GM12873 (cell line): Measurements from ENCODE around the gene RPP21.
A peak's percentile ranks its signal among the peaks of the same experiment; 100 is the strongest.

Experiments
- TF ChIP-seq, protein P1 (sequence below): IDR thresholded peaks from 2 replicates; pipeline ENCODE4 v1.5.1; 2012; ENCODE audit warnings: low read depth, mild to moderate bottlenecking, moderate library complexity, low read length, control low read depth; ENCODE audit not compliant: insufficient read depth; ENCODE audit errors: missing control alignments

RPP21 gene

DNA sequence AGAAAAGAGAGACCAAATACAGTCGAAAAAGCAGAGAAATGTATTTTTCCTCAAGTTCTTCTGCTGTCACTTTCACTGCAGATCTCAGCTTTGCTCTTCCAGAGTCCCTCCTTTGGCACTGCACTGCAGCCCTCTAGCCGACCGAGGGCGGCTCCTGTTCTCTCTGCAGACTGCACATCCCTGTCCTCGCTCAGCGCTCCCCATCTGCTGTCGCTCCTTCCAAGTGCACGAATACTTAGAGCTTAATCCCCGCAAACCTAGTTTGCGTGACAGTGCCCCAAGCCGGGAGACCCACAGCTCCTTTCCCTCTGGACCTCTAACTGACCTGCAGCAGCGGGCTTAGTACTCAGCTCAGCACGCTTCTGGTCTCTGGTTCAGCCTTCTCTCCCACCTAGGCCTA lies 15.2 kb downstream of the RPP21 start:
- TF ChIP-seq, protein P1, sequence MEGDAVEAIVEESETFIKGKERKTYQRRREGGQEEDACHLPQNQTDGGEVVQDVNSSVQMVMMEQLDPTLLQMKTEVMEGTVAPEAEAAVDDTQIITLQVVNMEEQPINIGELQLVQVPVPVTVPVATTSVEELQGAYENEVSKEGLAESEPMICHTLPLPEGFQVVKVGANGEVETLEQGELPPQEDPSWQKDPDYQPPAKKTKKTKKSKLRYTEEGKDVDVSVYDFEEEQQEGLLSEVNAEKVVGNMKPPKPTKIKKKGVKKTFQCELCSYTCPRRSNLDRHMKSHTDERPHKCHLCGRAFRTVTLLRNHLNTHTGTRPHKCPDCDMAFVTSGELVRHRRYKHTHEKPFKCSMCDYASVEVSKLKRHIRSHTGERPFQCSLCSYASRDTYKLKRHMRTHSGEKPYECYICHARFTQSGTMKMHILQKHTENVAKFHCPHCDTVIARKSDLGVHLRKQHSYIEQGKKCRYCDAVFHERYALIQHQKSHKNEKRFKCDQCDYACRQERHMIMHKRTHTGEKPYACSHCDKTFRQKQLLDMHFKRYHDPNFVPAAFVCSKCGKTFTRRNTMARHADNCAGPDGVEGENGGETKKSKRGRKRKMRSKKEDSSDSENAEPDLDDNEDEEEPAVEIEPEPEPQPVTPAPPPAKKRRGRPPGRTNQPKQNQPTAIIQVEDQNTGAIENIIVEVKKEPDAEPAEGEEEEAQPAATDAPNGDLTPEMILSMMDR: no peak

DNA sequence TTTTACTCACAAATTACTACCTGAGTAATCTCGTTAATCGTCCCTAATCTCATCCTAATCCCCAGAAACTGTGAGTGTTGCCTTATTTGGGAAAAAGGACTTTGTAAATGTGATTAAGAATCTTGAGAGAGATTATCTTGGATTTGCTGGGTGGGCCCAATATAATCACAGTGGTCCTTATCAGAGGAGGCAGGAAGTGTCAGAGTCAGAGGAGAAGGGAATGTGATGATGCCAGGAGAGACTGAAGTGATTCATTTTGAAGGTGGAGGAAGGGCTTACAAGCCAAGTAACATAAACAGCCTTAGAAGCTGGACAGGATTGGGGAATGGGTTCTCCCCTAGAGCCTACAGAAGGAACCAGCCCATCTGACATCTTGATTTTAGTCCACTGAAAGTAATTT lies 16.7 kb downstream of the RPP21 start:
- TF ChIP-seq, protein P1: no peak

DNA sequence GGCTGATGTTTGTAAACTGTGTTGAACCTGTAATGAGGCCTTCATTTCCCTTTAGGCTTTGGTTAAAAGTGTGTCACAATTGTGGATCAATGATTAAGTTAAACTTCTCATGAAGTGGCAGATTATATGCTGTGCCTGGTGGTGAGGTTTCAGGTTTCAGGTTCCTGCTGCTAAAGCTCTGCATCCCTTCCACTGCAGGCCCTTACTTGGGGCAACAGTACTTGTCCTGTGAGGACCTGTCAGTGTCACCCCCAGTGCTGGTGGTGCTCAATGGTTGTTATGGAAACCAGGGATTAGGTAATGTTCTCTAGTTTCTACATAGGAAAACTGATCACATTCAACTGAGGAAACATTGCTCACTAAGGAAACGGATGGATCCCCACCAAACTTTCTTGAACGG lies 18.5 kb downstream of the RPP21 start:
- TF ChIP-seq, protein P1: no peak

DNA sequence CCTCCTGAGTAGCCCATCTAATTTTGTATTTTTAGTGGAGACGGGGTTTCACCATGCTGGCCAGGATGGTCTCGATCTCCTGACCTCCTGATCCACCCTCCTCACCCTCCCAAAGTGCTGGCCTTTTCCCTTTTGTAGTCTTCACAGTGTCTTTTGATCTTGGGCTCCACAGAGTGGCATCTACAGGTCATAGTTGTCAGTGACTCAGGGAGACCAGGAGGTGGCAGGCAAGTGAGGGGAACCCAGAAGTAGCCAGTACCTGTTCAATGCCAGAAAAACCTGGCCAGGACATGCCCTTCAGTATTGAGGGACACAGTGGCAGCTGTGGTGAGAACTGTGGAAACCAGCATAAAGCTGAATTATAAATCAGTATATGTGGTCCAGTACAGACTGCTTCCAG lies 19.6 kb downstream of the RPP21 start:
- TF ChIP-seq, protein P1: peak; percentile 32

DNA sequence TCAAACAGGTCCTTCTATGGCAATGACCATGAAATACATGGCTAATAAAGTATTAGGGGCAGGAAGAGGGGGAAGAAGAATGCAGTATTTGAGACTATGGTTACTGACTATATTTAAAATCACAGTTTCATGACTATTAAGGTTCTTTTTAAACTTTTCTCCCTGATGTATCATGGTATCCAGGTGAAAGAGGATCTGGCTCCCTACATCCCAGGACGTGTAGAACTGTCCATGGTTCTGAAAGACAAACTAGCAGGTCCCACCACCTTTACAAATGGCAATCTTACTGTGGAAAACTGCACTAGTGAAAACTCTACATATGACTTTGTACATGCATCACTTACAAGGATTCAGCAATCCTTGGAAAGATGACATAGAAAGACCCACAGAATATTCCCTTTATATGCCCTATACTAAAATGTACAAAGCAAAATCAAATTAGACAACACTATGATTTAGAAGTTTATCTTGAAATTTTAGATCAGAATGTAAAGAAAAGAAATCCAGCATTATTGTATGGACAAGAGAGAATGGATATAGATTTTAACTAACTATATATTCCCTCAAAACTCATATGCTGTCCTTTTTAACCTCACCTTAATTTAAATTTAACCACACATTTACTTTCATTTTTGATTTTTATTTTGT lies 33.5 kb downstream of the RPP21 start:
- TF ChIP-seq, protein P1: no peak

DNA sequence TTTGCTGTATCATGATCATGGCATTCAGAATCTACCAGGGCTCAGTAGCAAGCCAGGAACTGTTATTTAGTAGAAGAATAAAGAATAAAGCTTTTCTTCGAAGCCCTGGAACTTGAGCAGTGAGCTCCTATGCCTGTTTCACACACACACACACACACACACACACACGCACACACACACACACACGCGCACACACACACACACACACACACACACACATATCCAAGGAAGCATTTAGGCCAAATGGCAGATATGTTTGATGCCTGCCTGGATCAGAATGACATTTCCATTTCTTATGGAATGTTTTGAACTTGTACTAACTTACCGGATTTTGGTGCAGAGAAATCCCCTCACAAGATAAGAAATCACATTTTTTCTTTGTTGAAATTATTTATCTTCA lies 35.5 kb downstream of the RPP21 start:
- TF ChIP-seq, protein P1: no peak

DNA sequence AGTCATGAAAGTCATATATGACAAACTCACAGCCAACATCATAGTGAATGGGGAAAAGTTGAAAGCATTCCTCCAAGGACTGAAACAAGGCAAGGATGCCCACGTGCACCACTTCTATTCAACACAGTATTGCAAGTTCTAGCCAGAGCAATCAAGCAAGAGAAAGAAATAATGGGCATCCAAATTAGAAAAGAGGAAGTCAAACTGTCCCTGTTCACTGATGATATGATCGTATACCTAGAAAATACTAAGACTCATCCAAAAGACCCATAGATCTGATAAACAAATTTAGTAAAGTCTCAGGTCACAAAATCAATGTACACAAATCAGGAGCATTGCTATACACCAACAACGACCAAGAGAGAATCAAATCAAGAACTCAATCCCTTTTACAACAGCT lies 41.2 kb downstream of the RPP21 start:
- TF ChIP-seq, protein P1: no peak

DNA sequence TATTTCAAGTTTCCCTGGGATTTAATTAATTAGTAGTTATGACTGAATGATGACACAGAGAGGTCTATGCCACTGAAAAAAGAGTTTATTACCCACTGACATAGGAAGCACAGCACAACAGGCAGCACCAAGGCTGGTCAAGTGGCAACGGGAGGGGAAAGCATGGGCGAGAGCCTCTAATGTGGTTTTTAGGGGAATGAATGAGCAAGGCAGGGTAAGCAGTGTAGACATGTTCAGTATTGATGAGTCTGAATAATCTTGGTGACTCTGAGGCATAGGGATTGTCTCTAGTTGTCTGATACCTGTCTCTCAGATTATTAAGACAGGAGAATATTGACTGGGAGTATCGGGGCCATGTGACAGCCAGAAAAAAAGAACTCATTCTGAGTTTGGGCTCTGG lies 46.3 kb downstream of the RPP21 start:
- TF ChIP-seq, protein P1: no peak
